Smooth muscle cell (in vitro differentiated cells): ENCODE measurements around the gene SERINC1. TPM values are rescaled to one million over a fixed set of nuclear protein-coding genes. Genes with fewer than 3 reads are reported as not detected.
"Not testable (repeated sequence)": the region's sequence is repeated elsewhere in the genome, so short reads cannot be mapped to it uniquely, and the experiment has no call there.

Experiments used
- DNase-seq: peaks from one replicate; lab custom pipeline; 2025; ENCODE audit not compliant: unreplicated experiment; lab: John Stamatoyannopoulos, UW
- H2AFZ ChIP-seq: fragments of 200-600 bp; sonication (generic); 2 replicates; pipeline ENCODE4 v1.6.0; 2016; ENCODE audit warnings: antibody characterized with exemption, low read depth, mild to moderate bottlenecking
- H3F3A ChIP-seq: fragments of 200-600 bp; sonication (generic); 2 replicates; pipeline ENCODE4 v1.6.0; 2017; ENCODE audit warnings: antibody characterized with exemption, low read depth
- H3K27ac ChIP-seq: fragments of 200-600 bp; sonication (generic); 2 replicates; pipeline ENCODE4 v1.5.1; 2016; ENCODE audit warnings: low read depth, mild to moderate bottlenecking
- H3K27me3 ChIP-seq: fragments of 200-600 bp; sonication (generic); 2 replicates; pipeline ENCODE4 v1.6.1; 2016; ENCODE audit warnings: low read depth, mild to moderate bottlenecking
- H3K36me3 ChIP-seq: fragments of 200-600 bp; sonication (generic); 2 replicates; pipeline ENCODE4 v1.5.1; 2016; ENCODE audit warnings: low read depth
- H3K4me1 ChIP-seq: fragments of 200-600 bp; sonication (generic); 2 replicates; pipeline ENCODE4 v1.5.1; 2016; ENCODE audit warnings: low read depth
- H3K4me2 ChIP-seq: fragments of 200-600 bp; sonication (generic); 2 replicates; pipeline ENCODE4 v1.6.0; 2016; ENCODE audit warnings: mild to moderate bottlenecking
- H3K4me3 ChIP-seq: fragments of 200-600 bp; sonication (generic); 2 replicates; pipeline ENCODE4 v1.5.1; 2016; ENCODE audit warnings: mild to moderate bottlenecking
- H3K79me2 ChIP-seq: fragments of 200-600 bp; sonication (generic); 2 replicates; pipeline ENCODE4 v1.6.0; 2016; ENCODE audit warnings: low read depth, mild to moderate bottlenecking
- H3K9ac ChIP-seq: fragments of 200-600 bp; sonication (generic); 2 replicates; pipeline ENCODE4 v1.6.0; 2016; ENCODE audit warnings: low read depth
- H3K9me3 ChIP-seq: fragments of 200-600 bp; sonication (generic); replicated peaks from 2 replicates; pipeline ENCODE4 v1.5.1; 2016; ENCODE audit warnings: low read depth
- H4K20me1 ChIP-seq: fragments of 200-600 bp; sonication (generic); 2 replicates; pipeline ENCODE4 v1.6.0; 2016; ENCODE audit warnings: low read depth
- WGBS: methylation state at CpG from one replicate; pipeline ENCODE4 v1.1.7; 2016; ENCODE audit warnings: low lambda C conversion rate; 5-methylcytosine and 5-hydroxymethylcytosine counted together
- polyA plus RNA-seq: library from polyadenylated mRNA; unstranded; fragments of >200 nt; fragmentation: Nextera tagmentation; extraction: Ambion mirVana; gene quantifications from 2 replicates; pipeline ENCODE4 v1.2.1, GENCODE V29; 2016
- total RNA-seq: library from RNA; depleted of rRNA; stranded (reverse); fragments of >200 nt; gene quantifications from 2 replicates; pipeline ENCODE4 v1.2.3, GENCODE V29; 2014
- TF ChIP-seq, protein P1 (sequence below): fragments of 200-600 bp; sonication (generic); IDR thresholded peaks from 2 replicates; pipeline ENCODE4 v1.5.1; 2017; ENCODE audit warnings: borderline replicate concordance, mild to moderate bottlenecking, antibody characterized with exemption; ENCODE audit not compliant: insufficient read depth, poor library complexity, severe bottlenecking

Gene SERINC1
- total and polyA plus RNA-seq, 2 experiments from 2014 or later, result 144 to 233 TPM

DNA sequence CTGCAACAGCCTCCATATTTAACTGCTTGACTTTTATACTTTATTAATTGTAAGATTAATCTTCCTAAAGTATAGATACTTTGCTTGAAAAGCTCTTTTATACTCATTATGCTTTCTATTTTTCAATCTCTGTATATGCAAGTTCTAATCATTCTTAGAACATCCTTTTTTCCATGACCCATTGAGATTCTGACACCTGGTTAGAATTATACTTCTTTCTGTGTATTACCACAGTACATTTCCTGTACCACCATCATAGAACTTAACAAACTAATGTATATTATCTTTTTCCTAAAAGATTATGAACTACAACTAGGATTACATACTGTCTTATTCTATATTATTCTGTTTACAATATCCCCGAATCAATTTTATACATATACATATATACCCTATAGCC, 13.5 kb downstream of the SERINC1 start:
- Histone ChIP-seq H3K9ac (no peak overlapping the region), H3K27ac (no peak overlapping the region), H4K20me1 (peaks cover 98% of the 10 kb centered on the region), H3K9me3 (no peaks in the 10 kb centered on the region), H3K4me1 (peaks cover 6% of the 10 kb centered on the region), H3K4me3 (no peak overlapping the region), H2AFZ (no peak overlapping the region), H3K27me3 (no peaks in the 10 kb centered on the region), H3K36me3 (peaks cover 21% of the 10 kb centered on the region), H3K79me2 (peaks cover 78% of the 10 kb centered on the region), H3K4me2 (no peak overlapping the region), H3F3A (peaks cover 4% of the 10 kb centered on the region)
- whole genome bisulfite sequencing, result 97% methylated on average over 1 of the region's 1 CpG
- DNase-seq, result no peak
- TF ChIP-seq, protein P1, sequence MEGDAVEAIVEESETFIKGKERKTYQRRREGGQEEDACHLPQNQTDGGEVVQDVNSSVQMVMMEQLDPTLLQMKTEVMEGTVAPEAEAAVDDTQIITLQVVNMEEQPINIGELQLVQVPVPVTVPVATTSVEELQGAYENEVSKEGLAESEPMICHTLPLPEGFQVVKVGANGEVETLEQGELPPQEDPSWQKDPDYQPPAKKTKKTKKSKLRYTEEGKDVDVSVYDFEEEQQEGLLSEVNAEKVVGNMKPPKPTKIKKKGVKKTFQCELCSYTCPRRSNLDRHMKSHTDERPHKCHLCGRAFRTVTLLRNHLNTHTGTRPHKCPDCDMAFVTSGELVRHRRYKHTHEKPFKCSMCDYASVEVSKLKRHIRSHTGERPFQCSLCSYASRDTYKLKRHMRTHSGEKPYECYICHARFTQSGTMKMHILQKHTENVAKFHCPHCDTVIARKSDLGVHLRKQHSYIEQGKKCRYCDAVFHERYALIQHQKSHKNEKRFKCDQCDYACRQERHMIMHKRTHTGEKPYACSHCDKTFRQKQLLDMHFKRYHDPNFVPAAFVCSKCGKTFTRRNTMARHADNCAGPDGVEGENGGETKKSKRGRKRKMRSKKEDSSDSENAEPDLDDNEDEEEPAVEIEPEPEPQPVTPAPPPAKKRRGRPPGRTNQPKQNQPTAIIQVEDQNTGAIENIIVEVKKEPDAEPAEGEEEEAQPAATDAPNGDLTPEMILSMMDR, result no peak

DNA sequence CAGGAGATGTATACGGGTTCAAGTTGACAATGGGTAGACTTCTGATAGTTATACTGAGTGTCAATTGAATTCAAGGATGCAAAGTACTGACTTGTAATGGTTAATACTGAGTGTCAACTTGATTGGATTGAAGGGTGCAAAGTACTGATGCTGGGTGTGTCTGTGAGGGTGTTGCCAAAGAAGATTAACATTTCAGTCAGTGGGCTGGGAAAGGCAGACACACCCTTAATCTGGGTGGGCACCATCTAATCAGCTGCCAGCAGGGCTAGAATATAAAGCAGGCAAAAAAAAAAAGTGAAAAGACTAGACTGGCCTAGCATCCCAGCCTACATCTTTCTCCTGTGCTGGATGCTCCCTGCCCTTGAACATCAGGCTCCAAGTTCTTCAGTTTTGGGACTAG, 16.5 kb downstream of the SERINC1 start:
- WGBS, result 93% methylated on average over 1 of the region's 1 CpG
- not testable (repeated sequence) for H2AFZ ChIP-seq, H3K27me3 ChIP-seq, H3K27ac ChIP-seq, DNase-seq, H3K9me3 ChIP-seq, H3K4me3 ChIP-seq, H3K4me2 ChIP-seq, H3K4me1 ChIP-seq, H3F3A ChIP-seq, H3K9ac ChIP-seq
- peaks cover 96% of the 10 kb centered on the region for H4K20me1 ChIP-seq
- H3K36me3 ChIP-seq, result peaks cover 44% of the 10 kb centered on the region
- H3K79me2 ChIP-seq, result peaks cover 54% of the 10 kb centered on the region

DNA sequence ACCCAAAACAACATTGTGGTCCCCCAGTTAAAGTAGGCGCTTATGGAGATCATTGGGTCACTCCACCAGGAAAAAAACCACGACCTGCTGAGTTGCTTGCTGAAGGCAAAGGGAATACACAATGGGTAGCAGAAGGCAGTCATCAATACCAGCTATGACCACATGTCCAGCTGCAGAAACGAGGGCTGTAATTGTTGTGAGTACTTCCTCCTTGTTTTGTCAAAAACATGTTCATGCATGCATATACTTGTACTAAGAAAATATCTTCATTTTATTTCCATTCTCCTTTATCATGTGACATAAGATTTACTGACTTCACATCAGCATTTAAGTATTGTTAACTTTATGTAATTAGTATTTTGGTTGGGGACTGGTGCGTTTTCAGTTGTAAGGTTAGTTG, 16.9 kb downstream of the SERINC1 start:
- H3F3A ChIP-seq, result peaks cover 4% of the 10 kb centered on the region
- H3K79me2 ChIP-seq, result peaks cover 52% of the 10 kb centered on the region
- H3K36me3 ChIP-seq, result peaks cover 47% of the 10 kb centered on the region
- TF ChIP-seq, protein P1, result no peak
- H3K9me3 ChIP-seq, result no peaks in the 10 kb centered on the region
- H3K27me3 ChIP-seq, result no peaks in the 10 kb centered on the region
- 91% methylated on average over 4 of the region's 4 CpGs for WGBS
- no peak for DNase-seq
- no peak overlapping the region for H2AFZ ChIP-seq
- H3K27ac ChIP-seq, result no peak overlapping the region
- no peak overlapping the region for H3K4me3 ChIP-seq
- H3K4me1 ChIP-seq, result peaks cover 6% of the 10 kb centered on the region
- H3K9ac ChIP-seq, result no peak overlapping the region
- no peak overlapping the region for H3K4me2 ChIP-seq
- H4K20me1 ChIP-seq, result peaks cover 95% of the 10 kb centered on the region

GRCh38 chr6:122452509-122452908, 19.1 kb downstream of the SERINC1 start:
- no peak overlapping the region for H3K4me3 ChIP-seq
- 53% methylated on average over 1 of the region's 1 CpG for WGBS

More at GRCh38 chr6:122452509-122452908, 19.1 kb downstream of the SERINC1 start:
- H3K4me1 ChIP-seq, result no peaks in the 10 kb centered on the region
- DNase-seq, result no peak
- H3K9me3 ChIP-seq, result no peaks in the 10 kb centered on the region
- no peaks in the 10 kb centered on the region for H3K27me3 ChIP-seq
- H3K36me3 ChIP-seq, result peaks cover 55% of the 10 kb centered on the region
- H4K20me1 ChIP-seq, result peaks cover 84% of the 10 kb centered on the region
- no peak overlapping the region for H3K27ac ChIP-seq
- peaks cover 4% of the 10 kb centered on the region for H3F3A ChIP-seq
- peaks cover 30% of the 10 kb centered on the region for H3K79me2 ChIP-seq
- H2AFZ ChIP-seq, result no peak overlapping the region
- H3K9ac ChIP-seq, result no peak overlapping the region
- no peak overlapping the region for H3K4me2 ChIP-seq
- TF ChIP-seq, protein P1, result no peak
